Mammary epithelial cell (primary cell): Measurements from ENCODE around the gene ARMH2.

Experiments used
- CTCF ChIP-seq, 2 donors: IDR thresholded peaks in 1 of 2; conservative IDR thresholded peaks in 1 of 2; 2 replicates each; pipeline ENCODE4 v1.5.1; 2011 to 2012; ENCODE audit warnings: inconsistent platforms in 2 of 2, low read length in 2 of 2, mild to moderate bottlenecking in 2 of 2, control low read depth in 1 of 2, low read depth in 1 of 2; ENCODE audit not compliant: insufficient read depth in 1 of 2; ENCODE audit errors: extremely low read depth in 1 of 2
- EZH2 ChIP-seq: IDR thresholded peaks from 2 replicates; pipeline ENCODE4 v1.6.1; 2012; ENCODE audit warnings: low read length, inconsistent platforms, borderline replicate concordance

- TF ChIP-seq CTCF (conservative IDR thresholded peaks at IDR 0.05 in 1 of 2, IDR thresholded peaks at IDR 0.05 in 1 of 2; ENCODE audit: extremely low read depth in 1 of 2, insufficient read depth in 1 of 2, low read depth in 1 of 2, low read length in 2 of 2) (no peak), EZH2 (no peak)
Observed at GRCh38 chr6:24795106-24795505, 3.6 kb downstream of the ARMH2 start.
